Measurements from ENCODE around the gene NCEH1.
"Not testable (repeated sequence)": the region's sequence is repeated elsewhere in the genome, so short reads cannot be mapped to it uniquely, and the experiment has no call there.

NCEH1 gene

DNA sequence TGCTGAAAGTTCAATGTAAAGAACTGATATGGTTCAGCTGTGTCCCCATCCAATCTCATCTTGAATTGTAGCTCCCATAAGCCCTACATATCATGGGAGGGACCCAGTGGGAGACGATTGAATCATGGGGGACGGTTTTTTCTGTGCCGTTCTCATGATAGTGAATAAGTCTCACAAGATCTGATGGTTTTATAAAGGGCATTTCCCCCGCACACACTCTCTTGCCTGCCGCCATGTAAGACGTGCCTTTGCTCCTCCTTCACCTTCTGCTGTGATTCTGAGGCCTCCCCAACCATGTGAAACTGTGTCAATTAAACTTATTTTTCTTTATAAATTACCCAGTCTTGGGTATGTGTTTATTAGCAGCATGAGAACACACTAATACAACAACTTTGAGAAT, 101.1 kb downstream of the NCEH1 start:
- DNase-seq (ENCODE audit: low read depth) = no peak

DNA sequence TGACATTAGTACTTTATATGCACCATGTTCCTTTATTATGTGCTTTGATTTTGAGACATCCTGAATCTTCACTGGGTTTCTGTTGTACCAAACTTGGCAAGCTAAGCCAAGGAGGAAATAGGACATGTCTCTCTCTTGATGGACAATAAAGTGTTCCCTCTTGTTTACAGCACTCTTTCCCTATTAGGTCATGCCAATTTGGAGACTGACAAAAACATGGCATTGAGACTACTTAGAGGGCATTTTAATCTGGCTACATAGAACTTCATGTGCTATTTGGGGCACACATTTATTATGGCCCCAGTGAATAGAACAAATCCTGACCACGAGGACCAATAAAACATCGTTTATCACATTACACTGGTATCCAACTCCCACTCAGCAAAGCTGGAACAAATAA, 102.3 kb downstream of the NCEH1 start:
- no peak for DNase-seq (ENCODE audit: low read depth)

DNA sequence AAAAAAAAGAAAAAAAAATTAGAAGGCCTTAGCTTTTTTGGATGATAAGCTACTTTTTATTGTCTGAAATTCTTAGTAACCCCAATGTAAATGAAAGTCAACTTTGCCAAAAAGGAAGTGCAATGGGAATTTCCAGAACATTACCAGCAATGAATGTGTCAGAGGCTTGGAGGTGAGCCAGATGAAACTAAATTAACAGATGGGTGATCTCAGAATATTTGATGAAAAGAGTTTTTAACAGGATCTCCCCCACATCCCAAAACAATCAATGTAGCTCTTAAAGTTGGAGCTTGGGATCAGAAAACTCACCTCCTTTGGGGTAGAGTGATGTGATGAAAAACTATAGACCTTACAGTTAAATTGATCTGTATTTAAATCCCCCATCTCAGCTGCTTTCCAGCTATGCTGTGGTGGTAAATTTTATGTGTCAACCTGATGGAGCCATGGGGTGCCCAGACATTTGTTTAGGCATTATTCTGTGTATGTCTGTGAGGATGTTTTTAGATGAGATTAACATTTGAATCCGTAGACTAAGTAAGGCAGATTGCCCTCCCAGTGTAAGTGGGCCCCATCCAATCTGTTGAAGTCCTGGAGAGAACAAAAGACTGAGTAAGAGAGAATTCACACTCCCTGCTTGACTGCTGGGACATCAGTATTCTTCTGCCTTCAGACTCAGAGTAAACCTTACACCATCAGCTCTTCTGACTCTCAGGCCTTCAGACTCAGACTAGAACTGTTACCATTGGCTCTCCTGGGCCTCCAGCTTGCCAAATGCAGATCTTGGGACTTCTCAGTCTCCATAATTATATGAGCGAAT, 103.4 kb downstream of the NCEH1 start:
- no peak for DNase-seq (ENCODE audit: low read depth)

- DNase-seq (ENCODE audit: low read depth) = no peak
Measured at GRCh38 chr3:172606021-172606420, 104.8 kb downstream of the NCEH1 start.

DNA sequence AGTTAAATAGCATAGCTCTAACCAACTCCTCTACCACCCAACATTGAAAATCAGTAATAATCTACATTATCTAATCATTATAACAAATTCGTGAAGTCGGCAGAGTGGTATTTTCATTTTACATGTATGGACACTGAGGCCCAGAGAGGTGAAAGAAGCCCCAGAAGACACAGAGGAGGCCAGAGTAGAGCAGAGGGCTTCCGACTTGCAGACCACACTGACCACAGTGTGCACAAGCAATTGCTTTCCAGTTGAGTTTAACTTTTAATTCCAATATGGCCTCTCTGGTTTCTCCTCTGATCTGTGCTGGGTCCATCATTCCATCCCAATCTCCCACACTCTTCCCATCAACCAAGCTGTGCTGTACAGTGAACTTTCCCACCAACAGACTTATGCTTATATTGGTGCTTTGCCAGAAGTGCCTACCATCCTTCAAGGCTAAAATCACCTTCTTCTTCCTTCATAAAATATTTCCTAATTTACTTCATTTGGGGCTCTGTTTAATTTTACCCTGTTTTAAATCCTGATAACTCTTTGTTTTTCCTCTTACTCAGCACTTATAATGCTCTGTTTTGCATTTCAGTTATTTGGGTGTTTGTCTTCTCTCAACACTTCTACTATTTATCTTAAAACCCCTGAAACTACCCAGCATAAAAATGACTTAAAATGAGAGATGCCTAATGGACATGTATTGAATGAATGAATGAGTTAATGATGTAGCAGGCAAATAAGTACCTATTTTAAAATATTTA, 105.8 kb downstream of the NCEH1 start:
- no peak for DNase-seq (ENCODE audit: low read depth)

DNA sequence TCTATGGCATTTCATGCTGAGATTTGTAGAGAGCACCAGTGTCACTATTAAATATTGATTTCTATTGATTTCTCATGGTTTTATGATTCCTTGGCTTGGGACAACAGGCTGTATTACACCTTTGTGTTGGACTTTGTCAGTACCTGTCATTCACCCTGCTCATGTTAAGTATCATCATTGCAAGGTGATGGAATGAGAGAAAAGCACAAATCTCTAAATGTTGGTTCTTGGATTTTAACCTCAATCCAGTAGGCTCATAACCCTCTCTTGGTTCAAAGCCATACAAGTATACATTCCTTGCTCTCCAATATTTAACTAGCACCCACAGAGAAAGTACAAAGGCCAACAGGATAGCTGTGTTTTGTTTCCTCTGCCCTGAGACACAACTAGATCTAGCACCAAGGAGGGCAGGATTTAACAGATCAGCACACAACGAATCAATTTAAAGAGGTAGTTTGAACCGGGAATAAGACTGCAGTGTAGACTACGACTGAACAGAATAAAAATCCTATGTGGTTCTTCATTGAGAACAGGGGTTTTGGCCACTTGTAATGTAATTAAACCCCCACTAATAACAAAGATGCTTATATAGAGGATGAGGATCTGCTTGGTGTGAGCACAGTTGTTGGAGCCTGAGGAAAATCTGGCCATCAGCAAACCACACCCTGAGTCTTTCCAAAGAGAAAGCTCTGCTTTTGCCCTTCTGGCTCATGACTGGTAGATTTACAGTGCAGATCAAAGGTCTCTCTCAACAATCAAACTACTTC, 109.6 kb downstream of the NCEH1 start:
- DNase-seq (ENCODE audit: low read depth) = no peak

DNA sequence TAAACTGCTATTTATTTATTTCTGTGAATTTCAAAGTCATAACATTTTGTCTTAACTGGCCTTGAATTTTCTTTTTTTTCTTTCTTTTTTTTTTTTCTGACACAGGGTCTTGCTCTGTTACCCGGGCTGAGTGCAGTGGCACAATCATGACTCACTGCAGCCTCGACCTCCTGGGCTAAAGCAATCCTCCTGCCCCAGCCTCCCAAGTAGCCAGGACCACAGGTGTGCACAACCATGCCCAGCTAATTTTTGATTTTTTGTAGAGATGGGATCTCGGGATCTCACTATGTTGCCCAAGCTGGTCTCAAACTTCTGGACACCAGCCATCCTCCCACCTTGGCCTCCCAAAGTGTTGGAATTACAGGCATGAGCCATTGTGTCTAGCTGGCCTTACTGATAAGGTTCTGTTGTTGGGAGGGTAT, 110.2 kb downstream of the NCEH1 start:
- DNase-seq (ENCODE audit: low read depth) = no peak

DNA sequence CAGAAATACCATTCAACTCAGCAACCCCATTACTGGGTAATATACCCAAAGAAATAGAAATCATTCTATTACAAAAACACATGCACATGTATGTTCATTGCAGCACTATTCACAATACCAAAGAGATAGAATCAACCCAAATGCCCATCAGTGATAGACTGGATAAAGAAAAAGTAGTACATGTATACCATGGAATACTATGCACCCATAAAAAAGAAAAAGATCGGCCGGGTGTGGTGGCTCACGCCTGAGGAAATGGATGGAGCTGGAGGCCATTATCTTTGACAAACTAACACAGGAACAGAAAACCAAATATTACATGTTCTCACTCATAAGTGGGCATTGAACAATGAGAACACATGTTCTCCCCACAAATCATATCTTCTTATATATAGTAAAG, 112.0 kb downstream of the NCEH1 start:
- no peak for DNase-seq (ENCODE audit: low read depth)

DNA sequence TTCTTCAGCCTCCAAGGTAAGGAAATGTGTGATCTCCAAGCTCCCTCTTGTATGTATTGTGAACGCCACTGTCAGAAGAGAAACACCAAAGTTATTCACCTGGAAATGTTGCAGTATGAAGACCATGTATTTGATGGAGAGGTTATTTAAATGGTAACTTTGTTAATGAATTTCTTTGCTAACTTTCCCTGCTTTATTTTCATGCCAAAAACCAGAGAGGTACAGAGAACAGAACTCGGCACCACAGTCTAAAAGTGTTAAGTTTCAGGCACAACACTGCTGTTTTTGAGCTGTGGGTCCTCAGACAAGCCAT, 114.5 kb downstream of the NCEH1 start:
- no peak for DNase-seq (ENCODE audit: low read depth)

- DNase-seq (ENCODE audit: low read depth) = peak; percentile 8
Measured at GRCh38 chr3:172595664-172596393, 115.0 kb downstream of the NCEH1 start.

DNA sequence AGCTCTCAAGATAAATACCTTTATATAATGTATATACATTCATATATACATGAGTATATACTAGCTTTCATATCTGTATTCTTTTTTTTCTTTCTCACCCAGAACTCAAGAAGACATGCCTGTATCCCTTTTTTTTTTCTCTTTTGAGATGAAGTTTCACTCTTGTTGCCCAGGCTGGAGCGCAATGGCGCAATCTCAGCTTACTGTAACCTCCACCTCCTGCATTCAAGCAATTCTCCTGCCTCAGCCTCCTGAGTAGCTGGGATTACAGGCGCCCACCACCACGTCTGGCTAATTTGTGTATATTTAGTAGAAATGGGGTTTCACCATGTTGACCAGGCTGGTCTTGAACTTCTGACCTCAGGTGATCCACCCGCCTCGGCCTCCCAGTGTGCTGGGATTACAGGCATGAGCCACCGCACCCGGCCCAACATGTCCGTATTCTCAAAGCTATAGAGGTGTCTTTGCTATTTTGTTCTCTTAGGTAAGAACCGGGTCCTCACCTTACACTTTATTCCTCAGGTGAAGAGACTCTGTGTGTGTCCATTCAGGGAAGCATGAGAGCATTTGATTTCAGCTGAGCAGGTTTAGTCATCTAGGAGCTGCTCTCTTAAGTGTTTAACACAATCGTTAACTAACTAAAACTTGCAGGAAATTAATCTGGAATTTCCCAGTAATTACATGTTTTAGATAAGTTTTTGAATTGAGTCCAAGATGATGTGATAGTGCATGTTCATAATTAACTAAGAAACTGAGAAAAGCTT, 115.8 kb downstream of the NCEH1 start:
- DNase-seq (ENCODE audit: low read depth) = not testable (repeated sequence)

DNA sequence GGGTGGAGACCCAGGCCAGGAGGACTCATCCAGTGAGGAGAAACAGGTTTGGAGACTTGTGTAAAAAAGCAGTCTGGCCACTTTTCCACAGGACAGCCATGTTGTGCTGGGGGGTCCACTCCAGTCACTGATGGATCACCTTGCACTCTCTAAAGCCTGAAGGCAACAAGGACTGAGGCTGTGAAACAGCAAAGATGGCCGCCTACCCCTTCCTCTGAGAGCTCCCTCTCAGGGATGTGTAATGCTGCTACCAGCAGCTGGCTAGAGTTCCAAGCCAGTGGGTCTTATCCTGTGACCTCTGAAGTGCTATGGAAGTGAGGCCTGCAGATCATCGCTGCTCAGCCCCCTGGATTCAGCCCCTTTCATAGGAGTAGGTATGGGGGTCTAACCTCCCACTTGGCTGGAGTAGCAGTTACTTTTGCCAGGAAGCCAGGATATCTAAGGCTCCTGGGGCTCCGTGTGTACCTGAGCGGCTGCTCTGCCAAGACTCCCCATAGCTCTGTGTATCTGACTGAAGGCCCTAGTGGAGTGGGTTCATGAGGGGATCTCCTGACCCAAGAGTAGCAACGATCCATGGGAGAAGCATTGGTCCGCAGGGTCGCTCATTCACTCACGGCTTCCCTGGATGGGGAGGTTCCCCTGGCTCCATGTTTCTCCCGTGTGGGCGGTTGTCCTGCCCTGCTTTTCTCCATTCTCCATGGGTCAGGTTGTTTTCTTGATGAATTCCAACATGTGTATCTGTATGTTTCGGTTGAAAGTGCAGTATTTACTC, 117.8 kb downstream of the NCEH1 start:
- DNase-seq (ENCODE audit: low read depth) = no peak

- DNase-seq (ENCODE audit: low read depth) = peak; percentile 70
Measured at GRCh38 chr3:172591876-172592771, 118.7 kb downstream of the NCEH1 start.

- no peak for DNase-seq (ENCODE audit: low read depth)
Measured at GRCh38 chr3:172591125-172591605, 119.7 kb downstream of the NCEH1 start.

DNA sequence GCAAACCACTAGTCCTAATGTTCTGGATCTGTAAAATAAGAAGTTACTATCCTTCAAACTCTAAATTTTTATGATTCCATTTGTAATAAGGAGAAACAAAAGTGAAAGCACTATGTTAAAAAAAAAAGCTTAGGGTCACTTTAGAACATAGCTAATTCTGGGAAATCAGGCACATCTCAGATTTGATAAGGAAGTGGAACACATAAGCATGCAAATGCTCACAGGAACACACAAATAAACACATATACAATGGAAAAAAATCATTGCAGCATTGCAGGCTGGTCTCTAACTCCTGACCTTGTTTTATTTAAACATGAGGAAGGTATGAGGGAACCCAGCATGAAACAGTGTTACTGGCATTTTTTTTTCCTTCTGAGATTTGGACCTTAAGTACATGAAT, 124.4 kb downstream of the NCEH1 start:
- no peak for DNase-seq (ENCODE audit: low read depth)

DNA sequence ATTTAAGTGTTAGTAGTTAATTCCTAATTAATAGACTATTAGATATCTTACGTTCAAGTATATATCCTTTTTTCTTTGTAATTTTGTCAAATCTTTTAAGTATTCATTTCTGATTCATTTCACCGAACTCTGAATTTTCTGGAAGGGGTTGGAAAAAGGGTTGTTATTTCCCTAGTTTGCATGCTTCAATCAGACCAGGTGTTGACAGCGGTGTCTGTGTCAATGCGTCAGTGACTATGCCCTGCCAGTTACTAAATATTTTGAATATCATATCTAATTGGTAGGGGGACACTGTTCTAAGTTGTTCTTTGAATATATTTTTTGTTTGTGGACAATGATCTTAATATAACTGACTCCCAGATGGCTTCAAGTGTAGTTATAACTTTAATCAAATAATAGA, 124.9 kb downstream of the NCEH1 start:
- no peak for DNase-seq (ENCODE audit: low read depth)

DNA sequence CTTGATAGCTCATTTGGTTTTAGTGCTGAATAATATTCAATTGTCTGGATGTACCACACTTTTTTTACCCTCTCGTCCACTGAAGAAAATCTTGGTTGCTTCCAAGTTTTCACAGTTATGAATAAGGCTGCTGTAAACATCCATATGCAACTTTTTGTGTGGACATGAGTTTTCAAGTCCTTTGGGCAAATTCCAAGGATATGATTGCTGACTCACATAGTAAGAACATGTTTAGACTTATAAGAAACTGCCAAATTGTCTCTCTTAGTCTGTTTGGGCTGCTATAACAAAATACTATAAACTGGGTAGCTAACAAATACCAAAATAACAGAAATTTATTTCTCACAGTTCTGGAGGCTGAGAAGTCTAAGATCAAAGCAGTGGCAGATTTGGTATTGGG, 128.2 kb downstream of the NCEH1 start:
- DNase-seq (ENCODE audit: low read depth) = no peak

- DNase-seq (ENCODE audit: low read depth) = no peak
Measured at GRCh38 chr3:172581757-172582166, 129.1 kb downstream of the NCEH1 start.

DNA sequence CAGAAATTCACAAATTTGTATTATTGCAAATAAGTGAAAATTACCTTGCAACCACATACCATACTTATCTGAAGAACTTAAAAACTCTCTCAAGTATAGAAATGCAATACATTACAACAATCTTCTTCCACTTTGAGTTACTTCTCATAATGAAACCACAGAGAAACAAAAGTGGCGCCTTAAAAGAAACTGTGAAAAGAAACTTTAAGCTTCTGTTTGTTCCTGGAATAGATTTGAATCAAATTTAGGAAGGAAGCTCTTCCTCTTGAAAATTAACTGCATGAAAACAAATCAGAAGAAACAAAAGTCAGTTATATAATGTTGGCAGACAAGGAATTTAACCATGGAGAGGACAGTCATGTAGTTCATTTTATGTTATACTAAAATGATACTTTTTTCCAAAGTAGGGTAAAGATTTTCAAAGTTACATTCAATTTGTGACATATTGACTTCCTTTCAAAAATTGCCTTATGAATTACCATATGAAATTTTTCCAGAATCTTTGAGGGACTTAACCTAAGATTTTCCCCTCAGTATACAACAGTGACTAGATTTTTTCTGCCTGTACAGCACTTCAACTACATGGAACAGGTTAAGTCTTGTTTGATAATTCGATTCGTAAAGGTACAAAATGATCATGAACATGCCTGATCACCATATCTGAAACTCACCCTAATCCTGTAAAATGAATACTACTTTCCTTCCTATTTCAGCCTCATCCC, 130.0 kb downstream of the NCEH1 start:
- DNase-seq (ENCODE audit: low read depth) = no peak

Data from activated T-helper 9 cell treated with anti-CD3 and anti-CD28 coated beads, Interleukin-2, amount 50 U/mL, for 16 hours (primary cell).